Measurements from ENCODE around the gene GMFB. TPM values are rescaled to one million over a fixed set of nuclear protein-coding genes. Genes with fewer than 3 reads are reported as not detected.
A peak's percentile ranks its signal among the peaks of the same experiment; 100 is the strongest.

GMFB gene
- total and polyA plus RNA-seq, 9 of the 15 experiments (the other 6 are each of a cell fraction or from before 2014, with no cell fraction given), result 14.0 to 31.7 (median 20.5) TPM

GRCh38 chr14:54435500-54435981, 53.2 kb downstream of the GMFB start (continued):
- TF ChIP-seq ZNF592 (IDR thresholded peaks at IDR 0.05), result 0 out of 2 replicates have a peak, but pooled peaks have one; percentile 24
- no peak for TF ChIP-seq LARP7 (IDR thresholded peaks at IDR 0.05)
- no peak for TF ChIP-seq PTBP1 (IDR thresholded peaks at IDR 0.05; ENCODE audit: low read depth, low read length)
- TF ChIP-seq PRMT5 (CRISPR knock-in tag; IDR thresholded peaks at IDR 0.05), result no peak
- 0 out of 2 replicates have a peak, but pooled peaks have one; percentile 29 for TF ChIP-seq GATA2 (CRISPR knock-in tag; IDR thresholded peaks at IDR 0.05)
- TF ChIP-seq RFX7 (CRISPR knock-in tag; IDR thresholded peaks at IDR 0.05), result no peak
- no peak for TF ChIP-seq HMG20A (CRISPR knock-in tag; conservative IDR thresholded peaks at IDR 0.05)
- TF ChIP-seq POLR2A (conservative IDR thresholded peaks at IDR 0.05), result no peak
- TF ChIP-seq RFX1 (IDR thresholded peaks at IDR 0.05), result no peak
- TF ChIP-seq ZSCAN32 (CRISPR knock-in tag; IDR thresholded peaks at IDR 0.05), result no peak
- TF ChIP-seq ZBTB5 (IDR thresholded peaks at IDR 0.05), result no peak
- TF ChIP-seq POLR2B (IDR thresholded peaks at IDR 0.05; ENCODE audit: low read depth, partially characterized antibody), result no peak
- TF ChIP-seq BRD9 (IDR thresholded peaks at IDR 0.05; ENCODE audit: low read depth, partially characterized antibody), result no peak
- TF ChIP-seq ZNF263 (CRISPR knock-in tag; IDR thresholded peaks at IDR 0.05; ENCODE audit: borderline replicate concordance), result no peak
- no peak for TF ChIP-seq FOXJ2 (tag; IDR thresholded peaks at IDR 0.05)
- TF ChIP-seq MAZ (CRISPR knock-in tag; conservative IDR thresholded peaks at IDR 0.05 in 1 of 2, IDR thresholded peaks at IDR 0.05 in 1 of 2), result no peak
- TF ChIP-seq GTF2A2 (tag; IDR thresholded peaks at IDR 0.05), result no peak
- no peak for TF ChIP-seq XRCC5 (IDR thresholded peaks at IDR 0.05; ENCODE audit: low read depth, low read length)
- no peak for TF ChIP-seq ZNF23 (CRISPR knock-in tag; IDR thresholded peaks at IDR 0.05)
- TF ChIP-seq HOMEZ (CRISPR knock-in tag; IDR thresholded peaks at IDR 0.05), result no peak
- TF ChIP-seq DEAF1 (CRISPR knock-in tag; IDR thresholded peaks at IDR 0.05), result no peak
- no peak for TF ChIP-seq ZNF143 (CRISPR knock-in tag; IDR thresholded peaks at IDR 0.05)
